ENCODE measurements around the gene RNF144A.

RNF144A gene

GRCh38 chr2:7077660-7078267, 160.6 kb downstream of the RNF144A start:
- H3K4me3 ChIP-seq (ENCODE audit: low read length): no peak overlapping the region
- DNase-seq (ENCODE audit: low read depth): peak; percentile 81
- TF ChIP-seq CTCF (conservative IDR thresholded peaks at IDR 0.05; ENCODE audit: low read length): no peak

GRCh38 chr2:7083580-7084509, 166.6 kb downstream of the RNF144A start:
- H3K4me3 ChIP-seq (ENCODE audit: low read length): no peak overlapping the region
- TF ChIP-seq CTCF (conservative IDR thresholded peaks at IDR 0.05; ENCODE audit: low read length): peak; percentile 57
- DNase-seq (ENCODE audit: low read depth): peak; percentile 20

GRCh38 chr2:7084601-7085000, 167.4 kb downstream of the RNF144A start:
- H3K4me3 ChIP-seq (ENCODE audit: low read length): no peak overlapping the region
- DNase-seq (ENCODE audit: low read depth): no peak
- TF ChIP-seq CTCF (conservative IDR thresholded peaks at IDR 0.05; ENCODE audit: low read length): no peak

- no peak for TF ChIP-seq CTCF (conservative IDR thresholded peaks at IDR 0.05; ENCODE audit: low read length)
- H3K4me3 ChIP-seq (ENCODE audit: low read length): no peak overlapping the region
- DNase-seq (ENCODE audit: low read depth): no peak
These were observed 172.1 kb downstream of the RNF144A start for GRCh38 chr2:7089284-7089683.

GRCh38 chr2:7089898-7090510, 172.8 kb downstream of the RNF144A start:
- no peak for DNase-seq (ENCODE audit: low read depth)
- TF ChIP-seq CTCF (conservative IDR thresholded peaks at IDR 0.05; ENCODE audit: low read length): no peak
- H3K4me3 ChIP-seq (ENCODE audit: low read length): no peak overlapping the region

- no peak for DNase-seq (ENCODE audit: low read depth)
- no peak for TF ChIP-seq CTCF (conservative IDR thresholded peaks at IDR 0.05; ENCODE audit: low read length)
- no peak overlapping the region for H3K4me3 ChIP-seq (ENCODE audit: low read length)
These were observed 176.2 kb downstream of the RNF144A start for GRCh38 chr2:7093376-7093775.
